Measurements from ENCODE around the gene CD40LG.

CD40LG gene

DNA sequence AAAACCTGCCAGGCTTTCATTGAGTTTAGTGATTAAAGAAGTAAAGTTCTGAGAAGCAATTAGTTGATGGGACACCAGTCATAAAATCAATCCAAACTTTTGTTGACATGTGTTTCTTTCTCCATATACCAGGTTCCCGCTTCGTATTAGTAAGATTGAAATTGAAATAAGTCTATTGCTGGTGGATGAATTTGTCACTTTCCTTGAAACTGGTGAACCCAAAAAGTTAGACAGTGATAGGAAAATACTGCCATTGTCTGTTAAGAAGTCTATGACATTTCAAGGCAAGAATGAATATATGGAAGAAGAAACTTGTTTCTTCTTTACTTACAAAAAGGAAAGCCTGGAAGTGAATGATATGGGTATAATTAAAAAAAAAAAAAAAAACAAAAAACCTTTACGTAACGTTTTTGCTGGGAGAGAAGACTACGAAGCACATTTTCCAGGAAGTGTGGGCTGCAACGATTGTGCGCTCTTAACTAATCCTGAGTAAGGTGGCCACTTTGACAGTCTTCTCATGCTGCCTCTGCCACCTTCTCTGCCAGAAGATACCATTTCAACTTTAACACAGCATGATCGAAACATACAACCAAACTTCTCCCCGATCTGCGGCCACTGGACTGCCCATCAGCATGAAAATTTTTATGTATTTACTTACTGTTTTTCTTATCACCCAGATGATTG, at the start of gene CD40LG:
TSS of gene CD40LG (plus strand) at position 482 of the 684 bp plus-strand sequence. CDS start at position 573, 91 bp downstream.
- no peak for DNase-seq

DNA sequence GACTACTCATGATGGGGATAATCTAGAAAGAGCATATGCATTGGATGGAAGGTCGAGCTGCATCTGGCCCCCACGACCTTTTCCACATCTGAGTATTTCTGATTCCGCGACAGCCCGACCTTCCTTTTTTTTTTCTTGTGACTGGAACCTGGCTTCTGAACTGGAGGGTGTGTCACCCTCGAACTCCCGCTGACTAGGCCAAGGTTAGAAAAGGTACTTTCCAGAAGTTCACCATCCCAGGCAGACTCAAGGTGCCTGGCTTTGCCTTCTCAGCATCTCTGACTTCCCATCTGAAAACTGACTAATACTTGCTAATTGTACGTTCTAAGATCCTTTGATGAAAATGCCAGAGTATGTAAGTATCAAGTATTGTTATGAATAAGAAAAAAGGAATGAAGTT, 49.3 kb upstream of the CD40LG start:
- no peak for DNase-seq

DNA sequence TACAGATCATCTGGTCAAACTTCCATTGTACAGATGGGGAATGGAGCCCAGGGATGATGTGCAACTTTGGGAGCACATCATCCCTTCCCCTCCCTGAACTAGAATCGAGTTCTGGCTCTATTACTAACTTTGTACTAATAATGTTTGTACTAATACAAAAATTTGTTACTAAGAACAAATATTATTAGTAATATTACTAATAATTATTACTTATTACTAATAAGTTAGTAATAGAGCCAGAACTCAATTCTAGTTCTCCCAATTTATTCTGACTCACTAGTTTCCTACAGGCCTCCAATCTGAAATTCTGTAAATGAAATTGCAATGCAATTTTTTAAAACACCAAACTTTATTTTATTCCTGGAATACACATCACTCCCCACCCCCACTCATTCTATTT, 47.9 kb upstream of the CD40LG start:
- no peak for DNase-seq

DNA sequence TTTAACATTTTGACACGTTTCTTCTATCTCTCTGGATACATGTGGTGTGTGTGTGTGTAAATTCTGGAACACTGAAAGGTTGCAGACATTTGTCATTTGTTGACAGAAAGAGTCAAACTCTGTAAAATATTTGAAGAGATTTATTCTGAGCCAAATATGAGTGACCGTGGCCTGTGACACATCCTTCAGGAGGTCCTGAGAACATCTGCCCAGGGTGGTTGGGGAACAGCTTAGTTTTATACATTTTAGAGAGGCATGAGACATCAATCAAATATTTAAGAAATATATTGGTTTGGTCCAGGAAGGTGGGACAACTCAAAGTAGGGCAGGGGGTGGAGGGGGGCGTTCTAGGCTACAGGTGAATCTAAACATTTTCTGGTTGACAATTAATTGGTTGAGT, 40.7 kb upstream of the CD40LG start:
- DNase-seq, result no peak

DNA sequence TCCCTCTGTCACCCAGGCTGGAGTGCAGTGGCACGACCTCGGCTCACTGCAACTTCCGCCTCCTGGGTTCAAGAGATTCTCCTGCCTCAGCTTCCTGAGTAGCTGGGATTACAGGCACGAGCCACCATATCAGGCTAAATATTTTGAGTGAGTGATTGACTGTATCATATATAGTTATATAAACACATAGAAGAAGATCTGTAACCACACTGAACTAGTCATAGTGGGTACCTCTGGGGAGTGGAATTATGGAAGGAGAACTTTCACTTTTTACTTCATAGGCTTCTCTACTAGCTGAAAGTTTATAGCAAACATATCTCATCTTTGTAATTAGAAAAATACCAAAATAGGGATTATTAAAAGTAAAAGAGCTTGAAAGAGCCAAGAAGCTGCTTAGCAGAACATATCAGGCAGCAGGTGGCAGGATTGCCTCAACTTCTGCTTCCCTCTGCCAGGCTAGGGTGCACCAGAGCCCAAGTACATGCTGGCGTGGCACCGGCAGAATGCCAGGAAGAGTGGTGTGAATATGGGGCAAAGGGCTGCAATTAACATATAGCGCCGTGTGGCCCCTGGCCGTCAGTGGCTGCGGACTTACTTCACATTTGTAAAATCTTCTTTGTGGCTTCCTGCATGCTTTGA, 39.5 kb upstream of the CD40LG start:
- DNase-seq, result peak; percentile 64

DNA sequence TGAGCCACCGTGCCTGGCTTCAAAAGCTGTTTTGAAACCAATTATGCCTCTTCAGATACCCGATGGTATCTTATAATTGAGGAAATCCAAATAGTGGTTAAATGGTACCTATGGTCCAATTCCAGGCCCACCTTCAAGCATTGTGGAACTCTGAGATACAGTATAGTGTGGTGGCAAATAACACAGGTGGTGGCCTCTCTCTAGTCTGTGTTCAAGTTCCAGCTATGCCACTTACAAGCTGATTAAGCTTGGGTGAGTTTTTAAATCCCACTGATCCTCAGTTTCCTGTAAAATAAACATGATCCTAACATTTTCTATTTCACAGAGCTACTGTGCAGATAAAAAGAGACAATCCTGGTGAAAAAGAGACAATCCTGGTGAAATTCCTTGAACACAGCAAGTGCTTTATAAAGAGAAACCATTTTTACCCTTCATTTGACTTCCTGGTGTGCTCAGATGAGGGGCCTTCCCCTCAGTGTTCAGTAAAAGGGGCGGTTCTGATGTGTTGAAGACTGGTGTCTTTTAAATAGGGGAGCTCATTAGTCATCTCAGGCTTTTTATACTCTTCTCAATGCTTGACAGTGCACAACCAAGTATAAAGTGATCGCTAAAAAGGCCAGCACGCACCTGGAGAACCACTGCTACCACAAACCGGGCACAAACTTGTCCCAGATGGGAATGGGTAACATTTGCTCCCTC, 30.8 kb upstream of the CD40LG start:
- DNase-seq, result no peak

DNA sequence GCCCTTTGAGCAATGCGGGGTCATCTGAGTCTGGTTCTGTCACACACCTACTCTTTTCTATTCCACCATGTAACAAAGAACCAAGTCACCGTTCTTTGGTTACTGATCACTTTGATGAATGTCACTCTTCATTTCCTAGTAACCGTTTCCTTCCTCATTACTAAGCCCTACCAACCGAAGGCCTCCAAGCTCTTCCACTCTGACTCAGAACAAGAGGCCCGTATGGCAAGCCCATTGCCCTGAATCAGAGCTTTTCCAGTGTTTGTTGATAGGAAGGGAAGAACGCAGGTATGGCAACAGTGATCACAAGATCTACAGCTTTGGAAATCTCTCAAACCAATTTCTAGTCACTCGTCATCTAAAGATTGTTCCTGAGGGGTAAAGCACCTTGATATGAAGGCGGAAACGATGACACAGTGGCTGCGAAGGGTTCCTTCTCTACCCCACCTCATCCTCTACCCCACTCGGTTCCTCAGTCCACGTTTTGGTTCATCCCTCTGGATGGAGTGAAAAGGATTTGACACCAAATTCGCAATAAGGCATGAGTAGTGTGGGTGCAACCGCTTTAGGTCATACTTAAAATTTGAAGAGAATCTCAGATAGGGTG, 28.0 kb upstream of the CD40LG start:
- no peak for DNase-seq

DNA sequence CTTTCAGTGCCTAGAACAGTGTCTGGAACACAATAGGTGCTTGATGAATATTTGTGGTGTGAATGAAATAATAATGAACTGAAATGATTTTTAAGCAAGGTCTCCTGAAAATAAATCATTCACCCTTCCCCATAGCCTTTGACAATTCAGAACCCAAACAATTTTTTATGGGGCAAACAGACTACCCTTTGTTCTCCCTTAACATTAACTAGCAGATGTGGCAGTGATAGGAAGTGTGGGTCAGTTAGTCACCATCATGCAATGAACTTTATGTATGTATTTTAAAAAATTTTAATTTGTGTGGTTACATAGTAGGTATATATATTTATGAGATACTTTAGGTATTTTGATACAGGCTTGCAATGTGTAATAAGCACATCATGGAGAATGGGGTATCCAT, 27.2 kb upstream of the CD40LG start:
- DNase-seq, result no peak

DNA sequence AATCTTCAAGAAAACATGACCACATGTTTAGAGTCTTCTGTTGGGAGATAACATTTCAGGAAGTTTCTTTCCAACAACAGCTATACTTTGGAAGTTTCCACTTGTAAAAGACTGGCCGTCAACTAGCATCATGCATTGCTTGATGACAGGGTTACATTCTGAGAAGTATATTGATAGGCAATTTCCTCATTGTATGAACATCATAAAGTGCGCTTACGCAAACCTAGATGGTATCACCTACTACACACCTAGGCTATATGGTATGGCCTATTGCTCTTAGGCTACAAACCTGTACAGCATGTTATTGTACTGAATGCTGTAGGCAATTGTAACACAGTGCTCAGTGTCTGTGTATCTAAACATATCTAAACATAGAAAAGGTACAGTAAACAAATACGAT, 25.4 kb upstream of the CD40LG start:
- no peak for DNase-seq

DNA sequence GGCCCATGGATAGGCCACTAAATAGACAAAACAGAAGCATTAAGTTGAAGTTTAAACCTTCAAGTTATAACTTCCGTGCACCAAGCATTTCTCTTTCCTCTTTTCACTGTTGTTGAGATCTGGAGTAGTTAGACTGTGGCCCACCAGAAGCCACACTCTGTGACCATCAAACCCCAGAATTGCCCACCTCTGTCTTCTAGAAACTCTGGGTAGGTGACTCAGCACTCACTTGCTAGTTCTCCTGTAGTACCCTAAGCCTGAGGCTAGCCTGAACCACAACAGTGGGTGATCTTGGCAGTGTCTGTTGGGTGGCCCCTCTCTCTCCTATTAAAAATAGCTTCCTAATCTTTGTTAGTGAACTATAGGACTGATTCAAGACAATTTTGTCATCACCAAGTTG, 24.6 kb upstream of the CD40LG start:
- DNase-seq, result no peak

DNA sequence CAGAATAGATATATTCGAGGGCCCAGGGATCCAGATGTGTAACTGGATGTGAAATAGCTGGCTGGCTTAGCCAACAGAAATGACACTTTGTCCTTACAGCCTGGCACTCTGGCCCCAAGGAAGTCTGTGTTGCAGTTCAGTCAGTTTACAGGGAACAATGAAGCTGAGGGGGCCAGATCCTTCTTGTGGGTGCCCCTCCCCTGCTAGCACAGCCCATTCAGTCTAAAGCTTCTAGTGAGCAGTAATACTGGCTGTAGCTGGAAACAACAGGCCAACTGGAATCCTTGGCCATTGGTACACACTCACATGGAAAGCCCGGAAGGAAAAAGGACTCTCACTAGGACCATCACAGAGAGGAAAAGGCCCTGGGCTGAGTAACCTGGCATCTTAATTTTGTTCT, 22.7 kb upstream of the CD40LG start:
- no peak for DNase-seq

DNA sequence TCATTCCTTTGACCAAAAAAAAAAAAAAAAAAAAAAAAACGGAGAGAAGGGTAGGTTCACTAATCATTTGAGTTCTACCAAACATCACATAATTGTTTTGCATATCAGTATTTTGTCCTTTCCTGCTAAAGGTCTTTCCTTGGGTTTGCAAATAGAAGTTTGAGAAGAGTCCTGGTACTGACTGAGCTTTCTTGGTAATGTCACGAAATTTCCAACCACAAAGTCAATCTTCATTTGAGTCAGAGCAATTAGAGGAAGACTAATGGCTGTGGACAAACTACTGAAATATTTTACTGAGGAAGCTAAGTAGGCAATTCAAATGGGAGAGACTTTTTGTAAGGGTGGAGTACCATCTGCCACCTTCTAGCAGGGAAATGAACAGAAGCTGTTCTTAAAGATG, 21.7 kb upstream of the CD40LG start:
- DNase-seq, result no peak

DNA sequence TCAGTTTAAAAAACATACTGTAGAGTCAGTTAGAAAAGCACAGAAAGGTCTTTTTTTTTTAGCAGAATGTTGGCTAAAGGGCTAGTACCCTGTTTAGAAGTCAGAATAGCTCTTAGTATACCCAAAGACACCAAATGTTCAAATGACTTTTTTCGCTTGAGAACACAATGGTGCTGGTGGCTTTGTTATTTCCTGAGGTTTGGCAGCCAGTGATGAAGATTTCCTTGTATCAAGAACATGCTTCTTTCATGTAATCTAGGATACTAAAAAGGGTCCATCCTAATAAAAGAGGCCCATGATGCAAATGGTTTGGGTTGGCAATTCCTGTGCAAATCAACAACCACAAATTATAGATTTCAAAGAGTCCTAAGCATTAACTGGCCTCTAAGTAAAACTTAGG, 21.1 kb upstream of the CD40LG start:
- DNase-seq, result no peak

DNA sequence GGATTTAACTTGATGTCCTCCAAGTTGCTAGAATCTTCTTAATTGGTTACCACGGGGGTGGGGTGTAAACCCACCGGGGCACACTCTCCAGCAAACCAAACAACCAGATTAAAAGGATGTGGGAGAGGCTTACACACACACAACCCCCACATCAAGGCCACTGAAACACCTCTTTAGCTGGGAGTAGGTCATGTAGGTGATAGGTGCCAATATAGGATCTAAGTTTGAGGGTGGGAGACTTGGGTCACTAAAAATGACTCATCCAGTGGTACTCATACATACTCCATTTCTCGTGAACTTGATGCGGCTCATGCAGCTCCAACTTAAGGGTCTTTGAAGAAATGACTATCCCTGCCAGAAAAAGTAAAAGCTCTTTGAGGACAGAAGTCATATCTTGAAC, 20.5 kb upstream of the CD40LG start:
- DNase-seq, result no peak

DNA sequence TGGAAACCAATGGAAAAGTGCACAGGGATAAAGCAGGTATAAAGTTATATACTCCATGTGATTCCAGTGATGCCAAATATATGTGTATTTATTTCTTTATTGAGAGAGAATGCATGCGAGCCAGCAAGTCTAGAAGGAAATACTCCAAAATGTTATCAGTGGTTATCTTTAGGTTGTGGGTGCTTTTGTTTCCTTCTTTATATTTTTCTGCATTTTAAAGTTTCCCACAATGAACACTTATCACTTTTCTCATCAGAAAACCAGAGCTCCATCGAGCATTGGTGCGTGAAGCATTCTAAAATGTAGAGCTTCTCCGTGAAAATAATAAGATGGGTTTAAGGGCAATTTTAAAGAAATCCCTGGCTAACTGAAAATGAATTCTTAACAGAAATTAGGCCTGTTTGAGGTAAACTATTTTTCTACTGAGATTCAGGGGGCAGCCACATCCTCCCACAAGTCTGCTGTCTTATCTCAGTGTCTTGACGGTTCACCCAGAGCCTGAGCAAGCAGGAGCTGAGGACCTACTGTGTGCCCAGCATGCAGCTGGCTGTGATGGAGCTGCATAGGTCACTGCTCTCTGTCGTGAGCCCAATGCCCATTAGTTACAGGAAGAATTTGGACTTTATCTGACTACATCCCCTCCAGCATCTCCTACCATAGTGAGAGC, 18.7 kb upstream of the CD40LG start:
- no peak for DNase-seq

DNA sequence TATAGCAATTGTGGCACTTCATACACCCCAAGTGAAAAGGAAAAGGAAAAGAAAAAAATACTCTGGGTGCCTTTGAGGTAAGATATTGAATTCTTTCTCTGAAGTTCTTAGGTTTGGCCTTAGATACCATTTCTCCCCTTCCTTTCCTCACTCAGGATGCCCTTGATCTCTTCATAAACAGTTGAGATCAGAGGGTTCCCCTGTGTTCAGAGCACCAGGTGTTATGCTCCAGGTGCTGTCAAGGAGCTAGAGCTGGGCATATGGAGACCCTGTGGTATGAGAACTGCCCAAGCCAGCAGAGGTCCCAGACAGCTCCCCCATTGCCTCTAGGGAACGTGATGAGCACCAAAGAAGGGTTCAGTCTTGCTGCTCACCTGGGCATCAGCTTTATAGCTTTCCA, 17.1 kb upstream of the CD40LG start:
- no peak for DNase-seq

DNA sequence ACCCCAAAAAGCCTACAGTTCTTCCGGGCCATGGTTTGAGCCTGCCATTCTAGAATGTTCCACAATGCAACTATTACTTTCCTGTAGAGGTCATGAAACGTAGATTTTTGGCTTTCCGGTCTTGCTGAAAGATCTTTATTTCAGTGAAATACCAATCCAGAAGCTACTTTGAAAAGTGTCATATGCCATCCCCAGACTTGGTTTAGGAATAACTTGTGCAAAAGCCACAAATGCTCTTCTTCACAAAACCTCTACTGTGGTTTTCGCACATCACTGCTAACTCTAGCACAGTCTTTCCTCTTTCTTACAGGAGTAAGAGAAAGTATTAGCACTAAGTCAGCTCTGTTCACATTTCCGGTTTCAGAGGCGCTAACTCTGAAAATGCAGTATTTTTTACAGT, 12.7 kb upstream of the CD40LG start:
- DNase-seq, result no peak

DNA sequence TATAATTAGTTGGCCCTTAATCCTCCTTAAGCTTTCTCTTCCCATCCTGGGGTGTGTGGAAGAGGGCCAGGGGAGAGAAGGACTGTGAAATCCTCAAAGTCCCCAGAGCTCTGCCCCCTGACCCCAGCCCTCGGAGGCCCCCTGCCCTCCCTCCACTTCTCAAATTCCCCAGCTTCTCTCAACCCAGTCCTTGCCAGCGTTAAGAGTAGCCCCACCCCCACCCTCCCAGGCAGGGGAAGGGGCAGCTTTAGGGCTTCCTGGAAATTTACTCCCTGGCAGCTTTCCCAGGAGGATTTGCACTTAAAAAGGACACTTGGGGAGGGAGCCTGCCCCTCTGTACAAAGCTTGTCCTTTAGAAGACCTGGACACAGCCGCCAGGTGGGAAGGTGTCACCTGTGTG, 11.8 kb upstream of the CD40LG start:
- DNase-seq, result no peak

DNA sequence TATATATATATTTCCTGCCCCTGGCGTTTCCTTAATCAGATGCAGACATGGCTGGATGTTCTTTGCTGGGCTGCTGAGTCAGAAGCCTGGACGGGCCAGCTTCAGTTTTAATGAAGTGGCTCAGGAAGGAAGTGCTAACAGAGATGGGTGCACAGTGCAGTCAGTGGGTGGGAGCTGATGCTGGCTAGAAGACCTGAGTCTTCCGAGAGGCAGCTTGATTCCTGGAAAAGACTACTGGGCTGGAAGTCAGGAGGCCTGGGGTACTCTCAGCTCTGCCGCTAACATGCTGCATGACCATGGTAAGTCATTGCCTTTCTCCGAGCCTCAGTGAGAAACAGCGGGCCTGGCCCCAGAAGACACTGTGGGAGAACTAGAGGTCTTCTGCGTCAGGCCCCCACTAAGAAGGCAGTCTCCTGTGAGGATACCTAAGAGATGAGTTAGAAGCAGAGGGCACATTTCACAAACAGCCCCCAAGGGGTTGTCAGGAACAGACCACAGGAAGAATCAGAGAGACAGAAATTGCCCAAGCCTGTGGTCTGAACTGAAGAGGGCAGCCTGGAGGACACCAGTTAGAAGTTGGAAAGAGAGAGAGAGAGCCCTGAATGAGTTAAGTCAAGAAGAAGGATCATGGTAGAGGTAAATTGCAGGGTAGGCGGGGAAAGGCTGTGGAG, 8.3 kb upstream of the CD40LG start:
- no peak for DNase-seq

DNA sequence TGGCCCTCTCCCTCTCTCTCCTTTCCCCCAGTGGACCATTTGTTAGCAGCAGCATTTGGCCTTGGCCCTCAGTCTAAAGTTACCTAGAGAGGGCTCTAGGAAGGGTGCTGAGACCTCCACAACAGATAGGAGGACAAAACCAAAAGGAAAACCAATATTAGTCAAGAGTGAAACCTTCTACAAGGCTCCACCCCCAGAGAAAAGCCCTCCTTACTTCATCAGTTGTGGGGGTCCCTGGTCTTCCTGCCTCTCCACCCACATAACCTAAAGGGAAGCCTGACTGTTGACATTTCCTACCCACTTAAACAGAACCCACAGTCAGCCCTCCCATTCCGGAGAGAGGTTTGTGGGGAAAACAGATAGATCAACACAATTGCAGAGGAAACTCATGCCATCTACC, 4.7 kb upstream of the CD40LG start:
- DNase-seq, result no peak

DNA sequence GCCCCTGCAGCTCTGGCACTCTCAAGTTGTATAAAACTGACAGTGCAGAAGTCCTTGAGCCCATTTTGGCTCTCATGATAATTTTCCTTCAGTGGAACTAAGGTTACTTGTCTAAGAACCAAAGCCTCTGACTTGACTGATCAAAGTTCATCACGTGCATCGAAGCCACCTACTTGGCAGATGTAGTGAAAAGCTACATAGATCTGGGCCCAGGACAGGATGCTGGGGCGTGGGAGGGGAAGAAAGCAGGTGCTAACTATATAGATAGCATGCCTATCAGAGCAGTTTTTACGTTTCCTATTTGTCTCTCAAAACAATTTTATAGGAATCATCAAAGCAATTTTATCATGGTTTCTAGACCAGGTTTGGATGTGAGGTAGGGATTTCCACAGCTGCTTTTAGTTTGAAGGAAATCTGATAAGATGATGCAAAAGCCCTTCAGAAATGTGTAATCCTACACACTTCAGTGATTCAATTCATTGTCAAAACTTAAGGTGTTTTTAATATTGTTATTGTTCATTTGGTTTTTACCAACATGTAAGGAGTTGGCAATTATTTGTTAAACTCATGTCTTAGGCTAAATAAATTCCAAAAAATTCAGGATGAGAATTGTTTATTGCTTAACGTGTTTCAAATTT, 1.2 kb upstream of the CD40LG start:
- DNase-seq, result no peak

DNA sequence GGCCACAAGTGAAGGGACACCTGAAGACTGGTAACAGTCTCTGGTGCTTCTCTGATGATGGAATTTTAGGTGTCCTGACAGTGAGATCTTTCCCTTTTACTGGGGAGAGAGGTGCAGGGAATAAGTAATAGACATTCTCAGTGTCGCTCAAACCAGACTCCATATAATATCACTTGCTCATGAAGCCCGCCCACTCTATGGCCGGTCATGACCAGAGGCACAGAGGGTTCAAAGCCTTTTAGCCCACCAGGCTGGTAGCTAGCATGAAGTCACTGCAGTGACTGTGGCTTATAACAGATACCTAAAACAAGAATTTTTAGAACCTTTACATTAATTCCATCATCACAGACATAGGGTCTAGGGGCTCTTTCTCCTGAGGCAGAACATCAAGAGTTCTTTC, 2.9 kb downstream of the CD40LG start:
- DNase-seq, result no peak

All from CD4-positive, alpha-beta T cell treated with Interferon gamma for 1 hour (primary cell).